ENCODE results near the gene CREBRF. TPM values are rescaled to one million over a fixed set of nuclear protein-coding genes. Genes with fewer than 3 reads are reported as not detected.
A peak's percentile ranks its signal among the peaks of the same experiment; 100 is the strongest.
"Not testable (repeated sequence)": the region's sequence is repeated elsewhere in the genome, so short reads cannot be mapped to it uniquely, and the experiment has no call there.

Gene CREBRF
- total and polyA plus RNA-seq, 2 experiments from 2014 or later: 14.7 to 21.0 TPM

GRCh38 chr5:173119719-173120118 lies 63.6 kb downstream of the CREBRF start:
- Histone ChIP-seq H3K36me3 (replicated peaks; ENCODE audit: insufficient read depth, low read depth) (no peaks in the 10 kb centered on the region), H3K27me3 (no peaks in the 10 kb centered on the region), H3K79me2 (no peaks in the 10 kb centered on the region), H2AFZ (no peak overlapping the region), H3K9me3 (ENCODE audit: low read depth) (no peaks in the 10 kb centered on the region), H3K4me1 (ENCODE audit: insufficient read depth) (no peaks in the 10 kb centered on the region), H3K27ac (no peak overlapping the region), H4K20me1 (ENCODE audit: insufficient read depth, poor library complexity, severe bottlenecking) (no peaks in the 10 kb centered on the region), H3K4me3 (no peak overlapping the region), H3K4me2 (no peak overlapping the region), H3K9me2 (replicated peaks; ENCODE audit: insufficient read depth) (no peaks in the 10 kb centered on the region)
- WGBS (ENCODE audit: low lambda C conversion rate, missing lambda C conversion rate): 100% methylated on average over 1 of the region's 1 CpG
- DNase-seq (ENCODE audit: low spot score): no peak
- TF ChIP-seq EZH2phosphoT487 (IDR thresholded peaks at IDR 0.05; ENCODE audit: low read depth, severe bottlenecking, unreplicated experiment) (no peak), CTCF (IDR thresholded peaks at IDR 0.05; ENCODE audit: poor library complexity) (no peak), EZH2 (IDR thresholded peaks at IDR 0.05; ENCODE audit: borderline replicate concordance) (no peak)

- no peak overlapping the region for H3K4me3 ChIP-seq
- H3K9me3 ChIP-seq (ENCODE audit: low read depth): no peaks in the 10 kb centered on the region
- no peak for TF ChIP-seq EZH2 (IDR thresholded peaks at IDR 0.05; ENCODE audit: borderline replicate concordance)
- no peak for TF ChIP-seq CTCF (IDR thresholded peaks at IDR 0.05; ENCODE audit: poor library complexity)
- no peak for TF ChIP-seq EZH2phosphoT487 (IDR thresholded peaks at IDR 0.05; ENCODE audit: low read depth, severe bottlenecking, unreplicated experiment)
- peak; percentile 32 for DNase-seq (ENCODE audit: low spot score)
- H3K27ac ChIP-seq: no peak overlapping the region
- no peak overlapping the region for H2AFZ ChIP-seq
- H3K4me1 ChIP-seq (ENCODE audit: insufficient read depth): no peaks in the 10 kb centered on the region
- H3K27me3 ChIP-seq: no peaks in the 10 kb centered on the region
- no peaks in the 10 kb centered on the region for H4K20me1 ChIP-seq (ENCODE audit: insufficient read depth, poor library complexity, severe bottlenecking)
- H3K36me3 ChIP-seq (replicated peaks; ENCODE audit: insufficient read depth, low read depth): no peaks in the 10 kb centered on the region
- H3K4me2 ChIP-seq: no peak overlapping the region
- H3K79me2 ChIP-seq: no peaks in the 10 kb centered on the region
- WGBS (ENCODE audit: low lambda C conversion rate, missing lambda C conversion rate): 86% methylated on average over 3 of the region's 3 CpGs
- no peaks in the 10 kb centered on the region for H3K9me2 ChIP-seq (replicated peaks; ENCODE audit: insufficient read depth)
Measured at GRCh38 chr5:173123416-173123815, 67.3 kb downstream of the CREBRF start.

- H4K20me1 ChIP-seq (ENCODE audit: insufficient read depth, poor library complexity, severe bottlenecking); H3K4me1 ChIP-seq (ENCODE audit: insufficient read depth); H2AFZ ChIP-seq; H3K9me3 ChIP-seq (ENCODE audit: low read depth); H3K79me2 ChIP-seq; H3K4me2 ChIP-seq; H3K36me3 ChIP-seq (replicated peaks; ENCODE audit: insufficient read depth, low read depth); H3K4me3 ChIP-seq; H3K27me3 ChIP-seq; DNase-seq (ENCODE audit: low spot score); H3K9me2 ChIP-seq (replicated peaks; ENCODE audit: insufficient read depth); H3K27ac ChIP-seq: not testable (repeated sequence)
- WGBS (ENCODE audit: low lambda C conversion rate, missing lambda C conversion rate): 90% methylated on average over 2 of the region's 6 CpGs
Measured at GRCh38 chr5:173132166-173132565, 76.0 kb downstream of the CREBRF start.

GRCh38 chr5:173138707-173139106 lies 82.6 kb downstream of the CREBRF start:
- no peaks in the 10 kb centered on the region for H3K9me3 ChIP-seq (ENCODE audit: low read depth)
- no peaks in the 10 kb centered on the region for H3K27me3 ChIP-seq
- no peak overlapping the region for H3K4me2 ChIP-seq
- no peak overlapping the region for H3K4me3 ChIP-seq
- no peaks in the 10 kb centered on the region for H3K79me2 ChIP-seq
- TF ChIP-seq EZH2phosphoT487 (IDR thresholded peaks at IDR 0.05; ENCODE audit: low read depth, severe bottlenecking, unreplicated experiment) (no peak), EZH2 (IDR thresholded peaks at IDR 0.05; ENCODE audit: borderline replicate concordance) (no peak), CTCF (IDR thresholded peaks at IDR 0.05; ENCODE audit: poor library complexity) (no peak)
- H3K27ac ChIP-seq: no peak overlapping the region
- H4K20me1 ChIP-seq (ENCODE audit: insufficient read depth, poor library complexity, severe bottlenecking): no peaks in the 10 kb centered on the region
- H3K4me1 ChIP-seq (ENCODE audit: insufficient read depth): no peaks in the 10 kb centered on the region
- no peak overlapping the region for H2AFZ ChIP-seq
- WGBS (ENCODE audit: low lambda C conversion rate, missing lambda C conversion rate): 86% methylated on average over 3 of the region's 3 CpGs
- no peaks in the 10 kb centered on the region for H3K36me3 ChIP-seq (replicated peaks; ENCODE audit: insufficient read depth, low read depth)
- H3K9me2 ChIP-seq (replicated peaks; ENCODE audit: insufficient read depth): no peaks in the 10 kb centered on the region
- no peak for DNase-seq (ENCODE audit: low spot score)
